GM18951 (cell line): ENCODE data around the gene SYTL3.

Source experiments
- POLR2A ChIP-seq: IDR thresholded peaks from 4 replicates; pipeline ENCODE4 v1.6.1; 2011; ENCODE audit warnings: mild to moderate bottlenecking; ENCODE audit not compliant: insufficient read length, insufficient read depth; ENCODE audit errors: extremely low read depth
- in situ Hi-C: fragments of 300-500 bp; cut with MboI; formaldehyde crosslinking; loops from one replicate; pipeline ENCODE4 v1.12.0; 2022; ENCODE audit warnings: low sequenced_read_pairs, mixed read lengths, inconsistent platforms; ENCODE audit not compliant: unreplicated experiment

The SYTL3 gene

GRCh38 chr6:158775832-158776231, 126.0 kb downstream of the SYTL3 start:
- in situ Hi-C loops = no loop called here
- TF ChIP-seq POLR2A = no peak

GRCh38 chr6:158776737-158777136, 126.9 kb downstream of the SYTL3 start:
- TF ChIP-seq POLR2A = no peak
- in situ Hi-C loops = no loop called here

DNA sequence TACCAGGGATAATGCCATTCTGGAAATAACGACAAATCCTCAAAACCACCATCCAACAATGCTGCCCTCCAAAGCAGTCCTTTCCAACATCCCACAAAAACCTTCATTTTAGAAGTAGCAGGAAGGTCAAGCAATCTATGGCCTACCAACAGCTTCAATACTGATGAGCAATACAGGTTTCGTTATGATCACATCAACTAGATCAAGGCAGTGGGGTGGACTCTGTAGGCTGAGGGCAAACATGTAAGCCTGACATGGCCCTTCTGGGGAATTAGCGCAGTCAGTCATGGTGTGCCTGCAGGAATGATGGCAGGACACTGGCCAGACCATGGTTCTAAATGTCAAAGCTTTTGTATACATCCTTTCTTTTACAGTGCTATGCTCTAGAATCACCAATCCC, 127.7 kb downstream of the SYTL3 start:
- in situ Hi-C loops = no loop called here
- no peak for TF ChIP-seq POLR2A

DNA sequence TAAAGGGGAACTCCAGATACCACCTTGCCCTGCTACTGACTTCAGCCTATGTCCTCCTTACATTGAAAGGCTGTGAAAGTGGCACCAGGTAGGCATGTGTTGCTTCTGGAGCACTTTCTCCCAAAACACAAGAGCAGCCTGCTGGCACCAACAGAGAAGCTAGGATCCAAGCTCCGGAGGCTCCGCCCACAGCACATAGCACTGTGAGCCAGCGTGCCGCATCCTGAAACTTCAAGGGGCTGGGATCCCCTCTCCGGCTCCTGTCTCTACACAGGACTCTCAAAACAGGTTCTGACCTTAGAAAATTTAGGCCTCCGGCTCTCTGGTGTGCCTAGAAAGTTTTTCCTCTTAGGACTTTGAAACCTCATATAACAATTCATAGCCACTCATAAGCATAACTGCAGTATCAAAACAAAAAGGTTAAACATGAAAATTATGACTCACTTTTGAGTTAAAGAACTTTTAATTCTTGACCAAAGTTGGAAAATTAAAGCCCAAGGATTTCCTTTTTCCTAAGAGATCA, 128.2 kb downstream of the SYTL3 start:
- in situ Hi-C loops = no loop called here
- no peak for TF ChIP-seq POLR2A

DNA sequence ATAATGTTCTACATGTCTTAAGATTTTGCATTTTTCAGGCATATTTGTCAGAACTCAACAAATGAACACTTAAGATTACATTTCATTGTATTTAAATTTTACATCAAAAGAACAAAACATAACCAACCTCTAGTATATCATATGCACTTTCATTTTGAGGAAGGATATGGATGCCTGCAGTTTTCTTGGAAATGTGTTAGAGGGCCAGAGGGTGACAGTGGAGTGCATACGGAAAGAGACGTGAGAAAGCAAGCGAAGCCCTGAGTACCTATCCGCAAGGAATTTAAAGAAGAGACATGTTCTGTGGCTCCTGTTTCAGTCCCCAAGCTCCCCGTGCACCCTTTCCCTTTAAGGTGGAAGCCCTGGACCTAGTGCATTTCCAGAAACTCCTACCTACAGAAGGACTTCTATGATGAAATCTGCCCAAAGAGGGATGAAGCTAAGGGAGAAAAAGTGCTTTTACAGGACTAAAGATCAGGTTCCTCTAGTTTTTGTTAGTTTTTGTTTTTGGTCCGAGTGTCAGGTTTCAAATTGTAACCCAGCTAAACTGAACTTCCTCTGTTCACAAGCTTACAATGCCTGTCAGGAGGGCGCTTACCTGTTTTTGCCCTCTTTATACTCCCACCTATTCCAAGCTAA, 130.5 kb downstream of the SYTL3 start:
- in situ Hi-C loops = no loop called here
- TF ChIP-seq POLR2A = no peak

DNA sequence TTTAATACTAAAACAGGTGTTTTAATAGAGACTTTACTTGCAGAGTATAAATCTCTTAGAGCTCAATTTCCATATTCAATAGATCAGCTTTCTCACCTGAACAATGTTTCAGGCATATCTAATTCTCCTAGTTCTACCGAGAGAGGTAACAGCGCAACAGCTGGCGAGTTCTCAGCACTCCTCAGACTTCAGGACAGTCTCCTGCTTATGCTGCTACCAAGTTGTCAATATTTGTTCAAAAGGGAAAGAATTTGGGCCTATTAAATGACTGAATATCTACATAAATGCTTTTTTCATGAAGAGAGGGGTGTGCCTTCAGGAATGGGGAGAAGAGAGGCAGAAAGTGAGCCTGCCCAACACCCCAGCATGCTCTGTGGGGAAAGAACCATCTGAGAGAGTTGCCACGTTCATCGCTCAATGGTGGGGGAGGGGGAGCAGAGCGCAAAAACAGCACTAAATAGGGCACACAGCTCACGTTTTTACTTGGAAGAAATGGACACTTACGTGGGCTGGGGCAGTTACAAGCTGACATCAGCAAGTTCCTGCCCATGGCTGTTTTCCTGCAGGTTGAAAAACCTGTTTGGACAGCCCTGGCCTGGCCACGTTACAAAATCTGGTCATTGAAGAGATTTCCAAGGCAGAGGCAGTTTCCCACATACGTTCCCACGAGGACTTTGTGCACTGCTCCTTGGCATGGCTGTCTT, 131.3 kb downstream of the SYTL3 start:
- in situ Hi-C loops = no loop called here
- no peak for TF ChIP-seq POLR2A

DNA sequence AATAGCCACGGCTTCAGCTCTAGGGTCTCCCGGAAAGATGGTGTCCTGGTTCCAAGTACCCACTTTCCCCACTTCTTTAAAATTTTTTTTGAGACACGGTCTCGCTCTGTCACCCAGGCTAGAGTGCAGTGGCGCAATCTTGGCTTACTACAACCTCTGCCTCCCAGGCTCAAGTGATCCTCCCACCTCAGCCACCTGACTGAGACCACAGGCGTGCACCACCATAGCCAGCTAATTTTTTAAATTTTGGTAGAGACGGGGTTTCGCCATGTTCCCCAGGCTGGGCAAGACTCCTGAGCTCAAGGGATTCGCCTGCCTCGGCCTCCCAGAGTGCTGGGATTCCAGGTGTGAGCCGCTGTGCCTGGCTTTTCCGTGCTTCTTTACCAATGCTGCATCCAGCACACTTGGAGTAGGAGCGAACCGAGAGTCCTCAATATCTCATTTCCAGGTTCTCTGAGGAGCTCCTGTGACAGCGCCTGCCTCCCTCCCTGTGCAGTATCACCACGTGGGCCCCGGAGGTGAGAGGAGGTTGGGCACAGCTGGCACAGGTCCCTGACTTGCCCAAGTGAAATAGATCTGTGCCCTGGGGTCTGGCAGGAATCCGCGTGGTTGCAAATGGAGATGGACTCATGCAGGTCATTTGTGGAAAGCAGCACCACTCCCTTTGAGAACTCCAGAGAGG, 132.0 kb downstream of the SYTL3 start:
- in situ Hi-C loops = no loop called here
- no peak for TF ChIP-seq POLR2A

GRCh38 chr6:158782432-158783166, 132.7 kb downstream of the SYTL3 start:
- no peak for TF ChIP-seq POLR2A
- in situ Hi-C loops = no loop called here

- in situ Hi-C loops = no loop called here
- TF ChIP-seq POLR2A = no peak
Observed at GRCh38 chr6:158783167-158783450, 133.3 kb downstream of the SYTL3 start.

GRCh38 chr6:158783851-158784250, 134.0 kb downstream of the SYTL3 start:
- in situ Hi-C loops = no loop called here
- TF ChIP-seq POLR2A = no peak

GRCh38 chr6:158784505-158784904, 134.7 kb downstream of the SYTL3 start:
- in situ Hi-C loops = no loop called here
- no peak for TF ChIP-seq POLR2A

- in situ Hi-C loops = no loop called here
- no peak for TF ChIP-seq POLR2A
Observed at GRCh38 chr6:158785036-158785435, 135.2 kb downstream of the SYTL3 start.

DNA sequence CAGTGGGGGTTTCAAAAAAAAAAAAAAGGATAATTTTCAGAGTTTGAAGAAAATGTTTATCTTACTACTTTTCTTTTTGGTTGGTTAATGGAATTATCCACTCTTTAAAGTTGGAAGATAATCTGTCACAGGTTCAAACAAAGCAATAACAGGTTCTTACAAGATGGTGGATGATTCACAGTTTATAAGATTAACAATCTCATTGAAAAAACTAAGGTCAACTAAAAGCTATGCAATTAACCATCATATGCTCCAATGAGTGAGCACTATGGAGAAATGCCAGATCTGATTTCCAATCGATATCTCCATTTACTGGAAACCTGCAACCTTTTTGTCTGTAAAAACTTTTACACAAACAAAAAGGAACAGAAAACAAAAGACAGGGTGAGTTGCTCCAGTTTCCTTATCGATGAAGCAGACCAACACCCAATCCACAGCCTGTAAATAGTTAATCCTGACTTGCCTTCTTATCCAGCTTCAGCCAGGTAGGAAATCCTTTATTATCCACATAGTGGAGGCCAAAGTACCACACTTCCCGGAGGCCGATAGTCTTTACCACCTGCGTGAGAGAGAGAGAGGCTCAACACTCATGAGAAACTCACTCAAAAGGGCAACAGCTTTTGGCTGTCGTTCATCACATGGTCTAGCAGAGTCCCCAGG, 136.9 kb downstream of the SYTL3 start:
- in situ Hi-C loops = no loop called here
- TF ChIP-seq POLR2A = no peak

GRCh38 chr6:158787395-158787794, 137.5 kb downstream of the SYTL3 start:
- in situ Hi-C loops = no loop called here
- no peak for TF ChIP-seq POLR2A
